B cell (primary cell): ENCODE results near the gene CEBPB. TPM values are rescaled to one million over a fixed set of nuclear protein-coding genes. Genes with fewer than 3 reads are reported as not detected.

Source experiments
- ATAC-seq: fragments of 200-7000 bp; cut with Tn5 transposase; one replicate; pipeline ENCODE4 v1.10.0; 2021; ENCODE audit warnings: low read depth, mild to moderate bottlenecking, moderate number of reproducible peaks, moderate library complexity
- CTCF ChIA-PET: fragments of 350-600 bp; sonication (Branson Sonifier 250); formaldehyde crosslinking; loops from one replicate; lab custom pipeline; 2021; ENCODE audit warnings: antibody characterized with exemption, inconsistent platforms; lab: Charles Lee
- POLR2A ChIA-PET: fragments of 350-600 bp; sonication (Branson Sonifier 250); formaldehyde crosslinking; loops from one replicate; lab custom pipeline; 2021; ENCODE audit warnings: antibody characterized with exemption; lab: Charles Lee
- DNase-seq: peaks from one replicate; pipeline ENCODE4 v3.0.0; 2013
- H2AFZ ChIP-seq: 2 replicates; pipeline ENCODE4 v1.6.1; 2012; ENCODE audit warnings: mild to moderate bottlenecking, low read depth, low read length; ENCODE audit not compliant: insufficient read depth, poor library complexity, severe bottlenecking
- H3K27ac ChIP-seq, 2 donors: 1 replicate in 1 of 2; 2 replicates in 1 of 2; pipeline ENCODE4 v1.5.1; 2012 to 2013; ENCODE audit warnings: low read length in 2 of 2, mild to moderate bottlenecking in 2 of 2, moderate library complexity in 1 of 2
- H3K27me3 ChIP-seq, 4 experiments: fragments of 200-600 bp in 1 of 4; sonication (generic) in 1 of 4; replicated peaks in 1 of 4; 1 replicate in 2 of 4; 2 replicates in 2 of 4; pipeline versions ENCODE4 v1.6.1 to v1.7.0; 2013 to 2016; ENCODE audit warnings: low read length in 3 of 4, mild to moderate bottlenecking in 2 of 4, mixed read lengths in 1 of 4, moderate library complexity in 1 of 4; ENCODE audit not compliant: insufficient read depth in 4 of 4, control insufficient read depth in 3 of 4; ENCODE audit errors: control extremely low read depth in 1 of 4
- H3K36me3 ChIP-seq, 2 experiments: replicated peaks in 1 of 2; 1 replicate in 1 of 2; 2 replicates in 1 of 2; pipeline versions ENCODE4 v1.6.1 to v1.7.1; 2013; ENCODE audit warnings: low read length in 1 of 2; ENCODE audit not compliant: insufficient read depth in 2 of 2, control insufficient read depth in 1 of 2; ENCODE audit errors: control extremely low read depth in 1 of 2, extremely low read depth in 1 of 2
- H3K4me1 ChIP-seq, 2 donors: fragments of 200-600 bp in 1 of 2; sonication (generic) in 1 of 2; 1 replicate in 1 of 2; 2 replicates in 1 of 2; pipeline versions ENCODE4 v1.5.1 to v1.6.1; 2013 to 2017; ENCODE audit warnings: low read length in 2 of 2; ENCODE audit not compliant: control insufficient read depth in 2 of 2, insufficient read depth in 2 of 2
- H3K4me2 ChIP-seq: replicated peaks from 2 replicates; pipeline ENCODE3; 2012; ENCODE audit warnings: mild to moderate bottlenecking, low read depth, low read length; ENCODE audit not compliant: poor library complexity, severe bottlenecking
- H3K4me3 ChIP-seq, 5 experiments: fragments of 200-600 bp in 1 of 5; sonication (generic) in 1 of 5; 1 replicate in 3 of 5; 2 replicates in 2 of 5; pipeline versions ENCODE4 v1.5.1 to v1.7.0; 2011 to 2016; ENCODE audit warnings: low read length in 4 of 5, mild to moderate bottlenecking in 4 of 5, low read depth in 2 of 5, control low read depth in 1 of 5, moderate library complexity in 1 of 5; ENCODE audit not compliant: insufficient read depth in 1 of 5; ENCODE audit errors: control extremely low read depth in 1 of 5, extremely low read depth in 1 of 5
- H3K79me2 ChIP-seq: fragments of 200-600 bp; sonication (generic); one replicate; pipeline ENCODE4 v1.6.0; 2016; ENCODE audit warnings: low read length; ENCODE audit not compliant: control insufficient read depth, insufficient read depth
- H3K9ac ChIP-seq: fragments of 200-600 bp; sonication (generic); 2 replicates; pipeline ENCODE4 v1.6.1; 2017; ENCODE audit warnings: mild to moderate bottlenecking, low read length, moderate library complexity
- H3K9me3 ChIP-seq, 3 donors: one replicate each; pipeline versions ENCODE4 v1.6.1 to v1.7.1; 2013; ENCODE audit warnings: low read length in 2 of 3; ENCODE audit not compliant: control insufficient read depth in 2 of 3, insufficient read depth in 1 of 3; ENCODE audit errors: control extremely low read depth in 1 of 3
- H4K20me1 ChIP-seq: 2 replicates; pipeline ENCODE4 v1.6.0; 2012; ENCODE audit warnings: mild to moderate bottlenecking, low read length; ENCODE audit not compliant: insufficient read depth, control insufficient read depth, poor library complexity, severe bottlenecking
- H3K27ac Mint-ChIP-seq: one replicate; pipeline ENCODE4 v1.8.0; 2021; ENCODE audit warnings: mixed read lengths
- H3K27me3 Mint-ChIP-seq: one replicate; pipeline ENCODE4 v1.8.0; 2021; ENCODE audit warnings: mixed read lengths
- H3K4me1 Mint-ChIP-seq: one replicate; pipeline ENCODE4 v1.8.0; 2021; ENCODE audit warnings: mixed read lengths
- H3K4me3 Mint-ChIP-seq: one replicate; pipeline ENCODE4 v1.8.0; 2021; ENCODE audit warnings: mixed read lengths
- H3K9me3 Mint-ChIP-seq: one replicate; pipeline ENCODE4 v1.8.0; 2022; ENCODE audit warnings: mixed read lengths; ENCODE audit not compliant: insufficient read depth
- EZH2 ChIP-seq: IDR thresholded peaks from 2 replicates; pipeline ENCODE4 v1.6.1; 2012; ENCODE audit warnings: borderline replicate concordance, low read depth, mild to moderate bottlenecking, moderate library complexity, low read length; ENCODE audit not compliant: insufficient read depth, poor library complexity, severe bottlenecking
- WGBS: methylation state at CpG from one replicate; pipeline ENCODE4 v1.1.5; 2013; ENCODE audit warnings: missing lambda C conversion rate; ENCODE audit not compliant: insufficient coverage; 5-methylcytosine and 5-hydroxymethylcytosine counted together
- intact Hi-C: fragments of 100-400 bp; cut with micrococcal nuclease; formaldehyde crosslinking; loops from one replicate; pipeline ENCODE4 v1.10.0; 2022
- polyA plus RNA-seq: library from polyadenylated mRNA; depleted of rRNA; stranded (reverse); fragments of >200 nt; gene quantifications from 2 replicates; pipeline ENCODE4 v1.2.3, GENCODE V29; 2012
- total RNA-seq, 2 donors: library from RNA; stranded (reverse); fragments of 120-200 nt in 1 of 2; gene quantifications; 1 replicate in 1 of 2; 2 replicates in 1 of 2; pipeline versions ENCODE4 v1.2.3 to v1.2.4, GENCODE V29; 2013 to 2022
- TF ChIP-seq, protein P1 (sequence below): fragments of 200-600 bp; IDR thresholded peaks from one replicate; pipeline ENCODE4 v1.8.0; 2022; ENCODE audit warnings: antibody characterized with exemption, mild to moderate bottlenecking

CEBPB gene
- total and polyA plus RNA-seq, 2 donors (not counting 1 experiment from before 2014, with no cell fraction given) = 25.8 to 28.7 TPM

GRCh38 chr20:50232651-50233324 is 42.2 kb downstream of the CEBPB start:
- no peak overlapping the region for H3K27ac ChIP-seq
- peaks cover 0 to 3% (median 0%) of the 10 kb centered on the region in 4 experiments for H3K27me3 ChIP-seq
- CTCF ChIA-PET = no interaction called here

More at GRCh38 chr20:50232651-50233324, 42.2 kb downstream of the CEBPB start:
- Mint-ChIP-seq H3K27me3 (peaks cover 12% of the 10 kb centered on the region), H3K4me1 (no peaks in the 10 kb centered on the region), H3K4me3 (no peak overlapping the region), H3K27ac (peak overlapping the region; percentile 32), H3K9me3 (no peaks in the 10 kb centered on the region)
- POLR2A ChIA-PET = no interaction called here
- no peak for TF ChIP-seq EZH2
- TF ChIP-seq, protein P1, sequence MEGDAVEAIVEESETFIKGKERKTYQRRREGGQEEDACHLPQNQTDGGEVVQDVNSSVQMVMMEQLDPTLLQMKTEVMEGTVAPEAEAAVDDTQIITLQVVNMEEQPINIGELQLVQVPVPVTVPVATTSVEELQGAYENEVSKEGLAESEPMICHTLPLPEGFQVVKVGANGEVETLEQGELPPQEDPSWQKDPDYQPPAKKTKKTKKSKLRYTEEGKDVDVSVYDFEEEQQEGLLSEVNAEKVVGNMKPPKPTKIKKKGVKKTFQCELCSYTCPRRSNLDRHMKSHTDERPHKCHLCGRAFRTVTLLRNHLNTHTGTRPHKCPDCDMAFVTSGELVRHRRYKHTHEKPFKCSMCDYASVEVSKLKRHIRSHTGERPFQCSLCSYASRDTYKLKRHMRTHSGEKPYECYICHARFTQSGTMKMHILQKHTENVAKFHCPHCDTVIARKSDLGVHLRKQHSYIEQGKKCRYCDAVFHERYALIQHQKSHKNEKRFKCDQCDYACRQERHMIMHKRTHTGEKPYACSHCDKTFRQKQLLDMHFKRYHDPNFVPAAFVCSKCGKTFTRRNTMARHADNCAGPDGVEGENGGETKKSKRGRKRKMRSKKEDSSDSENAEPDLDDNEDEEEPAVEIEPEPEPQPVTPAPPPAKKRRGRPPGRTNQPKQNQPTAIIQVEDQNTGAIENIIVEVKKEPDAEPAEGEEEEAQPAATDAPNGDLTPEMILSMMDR = no peak
- Histone ChIP-seq H3K4me3 (no peak overlapping the region), H3K9me3 (peaks cover 0 to 3% (median 0%) of the 10 kb centered on the region in 3 donors), H3K9ac (no peak overlapping the region), H3K4me2 (no peak overlapping the region), H2AFZ (no peak overlapping the region), H3K36me3 (no peaks in the 10 kb centered on the region), H4K20me1 (no peaks in the 10 kb centered on the region), H3K79me2 (no peaks in the 10 kb centered on the region), H3K4me1 (no peaks in the 10 kb centered on the region)
- ATAC-seq (no peak), DNase-seq (no peak)
- WGBS = 93% methylated on average over 6 of the region's 7 CpGs
- intact Hi-C loops = no loop called here
